OCI-LY3 (cell line): Measurements from ENCODE around the gene GPHN.

Experiments used
- CTCF ChIP-seq: fragments of 200-600, 300-600 bp; sonication (generic); IDR thresholded peaks from 2 replicates; pipeline ENCODE4 v1.5.1; 2014; ENCODE audit warnings: antibody characterized with exemption, low read length, low read depth
- EZH2phosphoT487 ChIP-seq: fragments of 200-600 bp; shearing (Covaris generic); IDR thresholded peaks from 2 replicates; pipeline ENCODE4 v1.6.1; 2018; ENCODE audit warnings: antibody characterized with exemption, mixed run types, low read depth

- TF ChIP-seq CTCF = no peak
- TF ChIP-seq EZH2phosphoT487 = no peak
Observed at GRCh38 chr14:66619952-66620351, 112.0 kb downstream of the GPHN start.
